HG03066 (cell line): ENCODE measurements around the gene PHRF1.

Experiments
- ATAC-seq: cut with Tn5 transposase; IDR thresholded peaks from one replicate; pipeline ENCODE4 v1.9.1; 2021; ENCODE audit warnings: low read depth; ENCODE audit not compliant: unreplicated experiment

The PHRF1 gene

GRCh38 chr11:595400-595799 is 19.1 kb downstream of the PHRF1 start:
- ATAC-seq, result no peak

- ATAC-seq, result no peak
Observed at GRCh38 chr11:596374-596773, 20.1 kb downstream of the PHRF1 start.

- ATAC-seq, result no peak
Observed at GRCh38 chr11:597166-597725, 21.0 kb downstream of the PHRF1 start.

GRCh38 chr11:598005-598680 is 21.9 kb downstream of the PHRF1 start:
- ATAC-seq, result no peak

GRCh38 chr11:601573-602245 is 25.4 kb downstream of the PHRF1 start:
- ATAC-seq, result no peak

GRCh38 chr11:603154-603553 is 26.9 kb downstream of the PHRF1 start:
- ATAC-seq, result no peak

GRCh38 chr11:605286-606129 is 29.2 kb downstream of the PHRF1 start:
- ATAC-seq, result no peak

- ATAC-seq, result no peak
Observed at GRCh38 chr11:606245-606644, 30.0 kb downstream of the PHRF1 start.

- ATAC-seq, result no peak
Observed at GRCh38 chr11:607020-607780, 30.9 kb downstream of the PHRF1 start.

GRCh38 chr11:607971-608659 is 31.8 kb downstream of the PHRF1 start:
- no peak for ATAC-seq

- ATAC-seq, result no peak
Observed at GRCh38 chr11:608791-609251, 32.6 kb downstream of the PHRF1 start.

GRCh38 chr11:609341-609811 is 33.1 kb downstream of the PHRF1 start:
- ATAC-seq, result no peak

GRCh38 chr11:610146-610801 is 34.0 kb downstream of the PHRF1 start:
- ATAC-seq, result no peak

GRCh38 chr11:611001-611996 is 35.0 kb downstream of the PHRF1 start:
- no peak for ATAC-seq

- ATAC-seq, result no peak
Observed at GRCh38 chr11:612201-612960, 36.1 kb downstream of the PHRF1 start.

- ATAC-seq, result no peak
Observed at GRCh38 chr11:612961-613300, 36.7 kb downstream of the PHRF1 start.

- ATAC-seq, result no peak
Observed at GRCh38 chr11:613369-613968, 37.2 kb downstream of the PHRF1 start.
